Endothelial cell (in vitro differentiated cells): ENCODE results near the gene RAPSN. TPM values are rescaled to one million over a fixed set of nuclear protein-coding genes. Genes with fewer than 3 reads are reported as not detected.
"Not testable (repeated sequence)": the region's sequence is repeated elsewhere in the genome, so short reads cannot be mapped to it uniquely, and the experiment has no call there.

Source experiments
- DNase-seq: peaks from one replicate; pipeline ENCODE4 v3.0.0; 2021; ENCODE audit warnings: low spot score
- H3K27ac Mint-ChIP-seq: one replicate; pipeline ENCODE4 v1.8.0; 2021; ENCODE audit warnings: mixed read lengths, inconsistent platforms; ENCODE audit not compliant: unreplicated experiment
- H3K27me3 Mint-ChIP-seq: one replicate; pipeline ENCODE4 v1.8.0; 2021; ENCODE audit warnings: mild to moderate bottlenecking, moderate library complexity, mixed read lengths, inconsistent platforms; ENCODE audit not compliant: unreplicated experiment
- H3K36me3 Mint-ChIP-seq: one replicate; pipeline ENCODE4 v1.8.0; 2021; ENCODE audit warnings: mild to moderate bottlenecking, low read depth, mixed read lengths, inconsistent platforms; ENCODE audit not compliant: unreplicated experiment
- H3K4me1 Mint-ChIP-seq: one replicate; pipeline ENCODE4 v1.8.0; 2021; ENCODE audit warnings: mild to moderate bottlenecking, mixed read lengths, inconsistent platforms; ENCODE audit not compliant: unreplicated experiment
- H3K4me3 Mint-ChIP-seq: one replicate; pipeline ENCODE4 v1.8.0; 2021; ENCODE audit warnings: mild to moderate bottlenecking, mixed read lengths, inconsistent platforms; ENCODE audit not compliant: unreplicated experiment
- H3K9me3 Mint-ChIP-seq: one replicate; pipeline ENCODE4 v1.8.0; 2021; ENCODE audit warnings: mixed read lengths, inconsistent platforms; ENCODE audit not compliant: unreplicated experiment
- total RNA-seq: library from RNA; stranded (reverse); fragmentation: NEBNext Ultra II Directional; extraction: Animal tissue kit (Norgen Biotek cat#: 25700); gene quantifications from one replicate; pipeline ENCODE4 v1.2.1, GENCODE V29; 2021; ENCODE audit not compliant: unreplicated experiment
- TF ChIP-seq, protein P1 (sequence below): fragments of 200-600 bp; sonication (generic); IDR thresholded peaks from one replicate; pipeline ENCODE4 v1.5.0; 2021; ENCODE audit warnings: antibody characterized with exemption; ENCODE audit not compliant: unreplicated experiment

RAPSN gene
- total RNA-seq, 1 donor from 2014 or later: 0.95 TPM

DNA sequence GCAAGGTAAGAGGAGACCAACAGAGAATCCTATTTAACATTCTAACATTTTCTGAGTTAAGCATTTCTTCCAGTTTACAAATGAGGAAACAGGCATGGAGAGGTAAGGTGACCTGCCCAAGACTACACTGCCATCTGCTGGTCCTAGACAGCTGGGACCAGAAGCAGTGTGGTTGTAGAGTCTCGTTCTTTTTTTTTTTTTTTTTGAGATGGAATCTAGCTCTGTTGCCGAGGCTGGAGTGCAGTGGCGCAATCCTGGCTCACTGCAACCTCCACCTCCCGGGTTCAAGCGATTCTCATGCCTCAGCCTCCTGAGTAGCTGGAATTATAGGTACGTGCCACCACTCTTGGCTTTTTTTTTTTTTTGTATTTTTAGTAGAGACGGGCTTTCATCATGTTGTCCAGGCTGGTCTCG lies 5.3 kb upstream of the RAPSN start:
- Mint-ChIP-seq H3K27ac (peak overlapping the region; percentile 67), H3K27me3 (peaks cover 15% of the 10 kb centered on the region)
- TF ChIP-seq, protein P1, sequence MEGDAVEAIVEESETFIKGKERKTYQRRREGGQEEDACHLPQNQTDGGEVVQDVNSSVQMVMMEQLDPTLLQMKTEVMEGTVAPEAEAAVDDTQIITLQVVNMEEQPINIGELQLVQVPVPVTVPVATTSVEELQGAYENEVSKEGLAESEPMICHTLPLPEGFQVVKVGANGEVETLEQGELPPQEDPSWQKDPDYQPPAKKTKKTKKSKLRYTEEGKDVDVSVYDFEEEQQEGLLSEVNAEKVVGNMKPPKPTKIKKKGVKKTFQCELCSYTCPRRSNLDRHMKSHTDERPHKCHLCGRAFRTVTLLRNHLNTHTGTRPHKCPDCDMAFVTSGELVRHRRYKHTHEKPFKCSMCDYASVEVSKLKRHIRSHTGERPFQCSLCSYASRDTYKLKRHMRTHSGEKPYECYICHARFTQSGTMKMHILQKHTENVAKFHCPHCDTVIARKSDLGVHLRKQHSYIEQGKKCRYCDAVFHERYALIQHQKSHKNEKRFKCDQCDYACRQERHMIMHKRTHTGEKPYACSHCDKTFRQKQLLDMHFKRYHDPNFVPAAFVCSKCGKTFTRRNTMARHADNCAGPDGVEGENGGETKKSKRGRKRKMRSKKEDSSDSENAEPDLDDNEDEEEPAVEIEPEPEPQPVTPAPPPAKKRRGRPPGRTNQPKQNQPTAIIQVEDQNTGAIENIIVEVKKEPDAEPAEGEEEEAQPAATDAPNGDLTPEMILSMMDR: peak; percentile 43
- H3K36me3 Mint-ChIP-seq, H3K4me3 Mint-ChIP-seq, H3K9me3 Mint-ChIP-seq, H3K4me1 Mint-ChIP-seq: not testable (repeated sequence)
- DNase-seq: peak; percentile 67

DNA sequence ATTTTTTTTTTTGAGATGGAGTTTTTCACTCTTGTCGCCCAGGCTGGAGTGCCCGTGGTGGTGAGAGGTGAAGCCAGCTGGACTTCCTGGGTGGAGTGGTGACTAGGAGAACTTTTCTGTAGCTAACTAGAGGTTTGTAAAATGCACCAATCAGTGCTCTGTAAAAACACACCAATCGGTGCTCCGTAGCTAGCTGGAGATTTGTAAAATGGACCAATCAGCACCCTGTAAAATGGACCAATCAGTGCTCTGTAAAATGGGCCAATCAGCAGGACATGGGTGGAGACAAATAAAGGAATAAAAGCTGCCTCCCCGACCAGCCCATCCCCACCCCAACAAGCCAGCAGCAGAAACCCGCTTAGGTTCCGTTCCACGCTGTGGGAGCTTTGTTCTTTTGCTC lies 4.4 kb upstream of the RAPSN start:
- Mint-ChIP-seq H3K27me3 (peaks cover 14% of the 10 kb centered on the region), H3K4me3 (no peak overlapping the region)

DNA sequence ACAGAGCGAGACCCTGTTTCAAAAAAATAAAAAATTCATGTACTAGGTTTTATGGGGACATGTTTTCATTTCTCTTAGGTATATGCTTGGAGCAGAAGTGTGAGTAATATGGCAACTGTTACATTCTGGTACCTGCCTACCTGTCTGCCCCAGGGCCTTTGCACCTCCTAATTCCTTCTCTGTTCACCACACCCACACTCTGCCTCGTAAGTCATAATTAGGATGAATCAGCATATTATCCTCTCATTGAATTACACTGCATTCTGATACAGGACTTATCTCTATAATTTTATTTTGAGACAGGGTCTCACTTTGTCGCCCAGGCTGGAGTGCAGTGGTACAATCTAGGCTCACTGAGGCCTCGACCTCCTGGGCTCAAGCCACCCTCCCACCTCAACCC lies 3.1 kb upstream of the RAPSN start:
- Mint-ChIP-seq H3K4me1 (peaks cover 4% of the 10 kb centered on the region), H3K4me3 (no peak overlapping the region)

More for the DNA sequence above, 4.4 kb upstream of the RAPSN start:
- TF ChIP-seq, protein P1: no peak
- Mint-ChIP-seq H3K36me3 (no peaks in the 10 kb centered on the region), H3K4me1 (no peaks in the 10 kb centered on the region), H3K9me3 (no peaks in the 10 kb centered on the region), H3K27ac (no peak overlapping the region)
- DNase-seq: no peak

DNA sequence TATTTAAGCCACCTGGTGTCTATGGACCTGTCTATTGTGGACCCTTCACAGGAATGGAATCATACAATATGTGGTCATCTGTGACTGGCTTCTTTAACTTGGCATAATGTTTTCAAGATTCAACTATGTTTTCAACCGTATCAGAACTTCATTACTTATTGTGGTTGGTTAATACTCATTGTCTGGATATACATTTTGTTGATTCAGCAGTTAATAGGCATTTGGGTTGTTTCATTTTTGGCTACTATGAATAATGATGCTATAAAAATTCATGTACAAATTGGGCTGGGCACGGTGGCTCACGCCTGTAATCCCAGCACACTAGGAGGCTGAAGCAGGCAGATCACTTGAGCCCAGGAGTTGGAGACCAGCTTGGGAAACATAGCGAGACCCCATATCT lies 2.5 kb upstream of the RAPSN start:
- peaks cover 7% of the 10 kb centered on the region for H3K36me3 Mint-ChIP-seq
- no peak overlapping the region for H3K4me3 Mint-ChIP-seq
- peaks cover 6% of the 10 kb centered on the region for H3K4me1 Mint-ChIP-seq
- DNase-seq: no peak
- no peaks in the 10 kb centered on the region for H3K9me3 Mint-ChIP-seq
- H3K27me3 Mint-ChIP-seq: peaks cover 20% of the 10 kb centered on the region
- TF ChIP-seq, protein P1: no peak
- H3K27ac Mint-ChIP-seq: no peak overlapping the region

More for the DNA sequence above, 3.1 kb upstream of the RAPSN start:
- Mint-ChIP-seq H3K27ac (no peak overlapping the region), H3K27me3 (peaks cover 20% of the 10 kb centered on the region), H3K36me3 (peaks cover 5% of the 10 kb centered on the region), H3K9me3 (no peaks in the 10 kb centered on the region)
- DNase-seq: no peak
- TF ChIP-seq, protein P1: no peak

DNA sequence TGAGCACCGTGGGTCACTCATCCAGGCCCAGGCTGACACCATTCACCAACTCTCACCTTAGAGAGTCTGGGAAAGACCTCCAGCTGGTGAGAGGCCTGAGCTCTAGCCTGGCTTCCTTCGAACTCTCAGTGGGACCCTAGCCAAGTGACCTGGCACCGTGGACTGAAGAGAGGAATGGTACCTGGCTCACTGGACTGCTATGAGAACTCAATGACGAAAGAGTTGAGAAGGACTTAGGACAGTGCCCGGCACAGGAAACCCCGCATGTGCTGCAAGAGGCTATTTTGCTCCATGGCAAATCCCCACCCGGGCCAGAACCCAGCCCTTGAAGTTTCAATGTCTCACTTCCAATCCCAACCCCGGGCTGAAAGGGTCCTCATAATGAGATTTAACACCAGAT lies 605 bp upstream of the RAPSN start:
- TF ChIP-seq, protein P1: no peak
- no peak for DNase-seq
- peaks cover 6% of the 10 kb centered on the region for H3K4me1 Mint-ChIP-seq

More for the DNA sequence above, 605 bp upstream of the RAPSN start:
- Mint-ChIP-seq H3K27ac (peak overlapping the region; percentile 9), H3K9me3 (no peaks in the 10 kb centered on the region), H3K27me3 (peaks cover 14% of the 10 kb centered on the region), H3K36me3 (peaks cover 7% of the 10 kb centered on the region), H3K4me3 (no peak overlapping the region)
